Activated T-cell treated with anti-CD3 and anti-CD28 coated beads, Interleukin-2, amount 50 U/mL, for 4 hours (primary cell): ENCODE data around the gene SERPINA6. TPM values are rescaled to one million over a fixed set of nuclear protein-coding genes. Genes with fewer than 3 reads are reported as not detected.
"Not testable (repeated sequence)": the region's sequence is repeated elsewhere in the genome, so short reads cannot be mapped to it uniquely, and the experiment has no call there.

ENCODE experiments used
- ATAC-seq, 2 donors: fragments of 200-7000 bp; cut with Tn5 transposase; one replicate each; pipeline ENCODE4 v1.10.0; 2021
- DNase-seq: peaks from one replicate; pipeline ENCODE4 v3.0.0-alpha.2; 2020
- H3K27me3 Mint-ChIP-seq: one replicate; pipeline ENCODE4 v1.8.0; 2021; ENCODE audit warnings: low read depth, mixed read lengths
- H3K36me3 Mint-ChIP-seq: one replicate; pipeline ENCODE4 v1.8.0; 2022; ENCODE audit warnings: mixed read lengths; ENCODE audit not compliant: insufficient read depth
- H3K4me1 Mint-ChIP-seq: one replicate; pipeline ENCODE4 v1.8.0; 2021; ENCODE audit warnings: low read depth, mixed read lengths
- H3K4me3 Mint-ChIP-seq: one replicate; pipeline ENCODE4 v1.8.0; 2021; ENCODE audit warnings: mild to moderate bottlenecking, moderate library complexity, mixed read lengths
- H3K9me3 Mint-ChIP-seq: one replicate; pipeline ENCODE4 v1.8.0; 2021; ENCODE audit warnings: mixed read lengths
- total RNA-seq, 3 donors: library from RNA; stranded (reverse); gene quantifications; one replicate each; pipeline ENCODE4 v1.2.1, GENCODE V29; 2021

The SERPINA6 gene
- total RNA-seq, 3 donors from 2014 or later: not detected

DNA sequence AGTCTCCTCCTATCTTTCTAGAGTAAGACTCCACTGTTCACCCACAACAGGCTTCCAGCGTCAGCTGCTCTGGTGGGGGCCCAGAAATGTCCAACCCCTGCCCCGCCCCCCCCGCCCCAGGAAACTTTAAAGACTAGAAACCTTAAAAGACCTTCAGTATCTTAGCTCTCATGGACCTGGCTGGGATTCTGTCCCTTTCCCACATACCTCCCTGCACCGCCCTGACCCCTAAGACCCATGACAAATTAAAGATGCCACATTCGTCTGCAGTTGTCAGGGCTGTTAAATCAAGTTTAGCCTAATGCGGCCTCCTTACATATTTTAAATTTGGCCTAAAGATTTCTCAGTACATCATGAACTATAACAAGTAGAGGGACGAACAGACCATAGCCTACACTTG is 20.0 kb downstream of the SERPINA6 start:
- Mint-ChIP-seq H3K4me3 (no peak overlapping the region), H3K9me3 (peaks cover 7% of the 10 kb centered on the region), H3K27me3 (no peaks in the 10 kb centered on the region), H3K36me3 (no peaks in the 10 kb centered on the region), H3K4me1 (no peaks in the 10 kb centered on the region)
- ATAC-seq (no peak), DNase-seq (no peak)

DNA sequence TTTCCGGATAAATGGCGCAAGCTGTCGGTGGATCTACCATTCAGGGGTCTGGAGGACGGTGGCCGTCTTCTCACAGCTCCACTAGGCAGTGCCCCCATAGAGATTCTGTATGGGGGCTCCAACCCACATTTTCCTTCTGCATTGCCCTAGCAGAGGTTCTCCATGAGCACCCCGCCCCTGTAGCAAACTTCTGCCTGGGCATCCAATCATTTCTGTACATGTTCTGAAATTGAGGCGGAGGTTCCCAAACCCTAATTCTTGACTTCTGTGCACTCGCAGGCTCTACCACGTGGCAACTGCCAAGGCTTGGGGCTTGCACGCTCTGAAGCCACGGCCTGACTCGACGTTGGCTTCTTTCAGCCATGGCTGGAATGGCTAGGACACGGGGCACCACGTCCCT is 25.0 kb downstream of the SERPINA6 start:
- H3K36me3 Mint-ChIP-seq: no peaks in the 10 kb centered on the region
- no peak overlapping the region for H3K4me3 Mint-ChIP-seq

DNA sequence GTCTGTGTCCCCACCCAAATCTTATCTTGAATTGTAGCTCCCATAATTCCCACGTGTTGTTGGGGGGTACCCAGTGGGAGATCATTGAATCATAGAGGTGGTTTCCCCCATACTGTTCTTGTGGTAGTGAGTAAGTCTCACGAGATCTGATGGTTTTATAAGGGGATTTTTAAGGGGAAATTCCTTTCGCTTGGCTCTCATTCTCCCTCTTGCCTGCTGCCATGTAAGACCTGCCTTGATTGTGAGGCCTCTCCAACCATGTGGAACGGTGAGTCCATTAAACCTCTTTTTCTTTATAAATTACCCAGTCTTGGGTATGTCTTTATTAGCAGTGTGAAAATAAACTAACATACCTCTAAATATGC is 27.0 kb downstream of the SERPINA6 start:
- H3K9me3 Mint-ChIP-seq, DNase-seq, H3K36me3 Mint-ChIP-seq, H3K4me1 Mint-ChIP-seq, H3K27me3 Mint-ChIP-seq, H3K4me3 Mint-ChIP-seq: not testable (repeated sequence)
- ATAC-seq: peak; percentile 21 to 62

More for the DNA sequence above, 25.0 kb downstream of the SERPINA6 start:
- peaks cover 6% of the 10 kb centered on the region for H3K27me3 Mint-ChIP-seq
- ATAC-seq (no peak), DNase-seq (no peak)
- no peaks in the 10 kb centered on the region for H3K9me3 Mint-ChIP-seq
- H3K4me1 Mint-ChIP-seq: no peaks in the 10 kb centered on the region

DNA sequence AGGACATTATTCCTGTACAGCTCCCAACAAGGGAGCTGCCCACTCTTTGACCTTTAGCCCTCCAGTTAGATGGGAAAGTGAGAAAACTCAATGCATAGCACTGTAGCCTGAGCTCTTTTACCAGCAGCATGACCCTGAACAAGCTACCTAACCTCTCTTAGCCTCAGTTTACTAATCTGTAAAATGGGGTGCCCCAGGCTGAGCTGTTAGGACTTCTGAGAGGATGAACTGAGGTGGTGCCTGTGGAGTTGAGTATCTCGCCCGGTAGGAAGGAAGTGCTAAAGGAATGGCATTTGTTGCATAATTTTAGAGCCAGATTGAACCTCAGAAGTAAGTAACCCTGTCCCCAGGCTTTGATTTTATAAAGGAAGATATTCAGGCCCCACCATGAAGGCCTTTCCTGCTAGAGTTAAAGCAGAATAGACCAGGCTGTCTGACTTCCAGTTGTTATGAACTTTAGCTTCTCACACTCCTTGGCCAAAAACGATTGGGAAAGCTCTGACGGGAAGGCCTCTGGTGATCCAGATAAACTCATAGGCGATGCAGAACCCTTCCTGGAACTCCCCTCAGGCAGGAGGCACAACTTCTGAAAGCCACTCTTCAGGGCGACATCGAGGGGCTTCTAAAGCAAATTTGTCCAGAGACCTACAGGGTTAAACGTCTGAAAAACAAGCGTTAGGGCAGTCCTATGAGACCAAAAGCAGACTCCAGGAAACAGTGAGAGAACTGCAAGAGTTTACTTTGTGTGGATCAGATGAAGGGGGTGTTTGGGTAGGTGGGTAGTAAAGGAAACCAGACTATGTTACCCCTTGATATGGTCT is 27.6 kb downstream of the SERPINA6 start:
- no peaks in the 10 kb centered on the region for H3K36me3 Mint-ChIP-seq

DNA sequence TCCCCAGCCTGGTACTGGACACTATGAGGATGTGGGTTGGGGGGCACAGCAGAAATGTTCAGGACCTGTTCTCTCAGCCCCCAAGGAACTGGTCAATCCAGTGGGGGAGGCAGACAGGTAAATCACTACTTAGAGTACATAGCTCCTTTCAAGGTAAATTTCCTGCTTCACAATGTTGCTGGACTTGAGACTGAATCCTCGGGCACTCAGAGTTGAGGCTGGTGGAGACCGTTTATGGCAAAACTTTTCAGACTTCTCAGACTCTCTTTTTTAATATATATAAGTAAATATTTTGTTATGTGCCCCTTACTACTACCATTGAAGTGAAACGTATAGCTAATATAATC is 29.6 kb downstream of the SERPINA6 start:
- DNase-seq: no peak
- H3K4me1 Mint-ChIP-seq: no peaks in the 10 kb centered on the region
- H3K4me3 Mint-ChIP-seq: no peak overlapping the region
- H3K27me3 Mint-ChIP-seq: peaks cover 8% of the 10 kb centered on the region
- no peaks in the 10 kb centered on the region for H3K9me3 Mint-ChIP-seq
- ATAC-seq: no peak
- no peaks in the 10 kb centered on the region for H3K36me3 Mint-ChIP-seq

More for the DNA sequence above, 27.6 kb downstream of the SERPINA6 start:
- Mint-ChIP-seq H3K9me3 (no peaks in the 10 kb centered on the region), H3K4me3 (no peak overlapping the region), H3K4me1 (no peaks in the 10 kb centered on the region), H3K27me3 (peaks cover 8% of the 10 kb centered on the region)
- no peak for DNase-seq
- peak in 1 of 2 donors; percentile 23 for ATAC-seq

DNA sequence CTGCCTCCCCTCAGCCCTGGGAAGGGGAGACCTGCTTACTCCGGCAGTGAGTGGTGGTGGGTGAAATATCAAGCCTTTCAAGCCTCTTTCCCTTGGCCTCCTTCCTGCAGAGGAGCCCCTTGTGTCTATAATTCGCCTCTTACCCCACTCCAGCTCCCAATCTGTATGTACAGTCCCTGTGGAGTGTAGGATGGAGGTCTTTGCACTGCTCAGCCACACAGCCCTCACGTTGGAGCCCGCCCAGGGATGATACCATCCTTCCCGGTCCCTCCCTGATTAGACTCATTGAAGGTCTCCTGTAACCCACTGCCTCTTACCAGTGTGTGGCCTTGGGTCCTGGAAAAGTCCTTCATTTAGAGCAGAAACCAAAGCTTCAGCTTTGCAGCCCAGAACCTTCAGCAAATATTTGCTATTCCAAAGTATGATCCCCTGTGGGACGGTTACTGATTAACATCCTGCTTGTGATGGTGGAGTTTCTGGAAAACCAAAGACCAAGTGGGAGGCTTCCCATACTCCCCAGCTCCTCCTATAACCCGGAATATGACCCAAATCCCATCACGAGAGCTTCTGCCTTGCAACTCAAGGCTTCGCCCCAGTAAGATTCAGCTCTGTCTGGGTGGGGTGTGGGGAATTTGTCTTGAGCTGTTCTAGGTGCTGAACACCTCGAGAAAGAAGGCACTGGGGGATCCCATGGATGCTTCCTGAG is 30.1 kb downstream of the SERPINA6 start, which contains the start of gene SERPINA10:
TSS of gene SERPINA10 (minus strand) at position 397 of the 706 bp plus-strand sequence. CDS start 2,675 bp downstream, outside the sequence.
- H3K9me3 Mint-ChIP-seq: no peaks in the 10 kb centered on the region
- H3K36me3 Mint-ChIP-seq: no peaks in the 10 kb centered on the region
- peaks cover 8% of the 10 kb centered on the region for H3K27me3 Mint-ChIP-seq
- H3K4me3 Mint-ChIP-seq: no peak within 1 kb of the TSS
- DNase-seq: no peak
- H3K4me1 Mint-ChIP-seq: no peaks in the 10 kb centered on the region
- ATAC-seq: no peak

DNA sequence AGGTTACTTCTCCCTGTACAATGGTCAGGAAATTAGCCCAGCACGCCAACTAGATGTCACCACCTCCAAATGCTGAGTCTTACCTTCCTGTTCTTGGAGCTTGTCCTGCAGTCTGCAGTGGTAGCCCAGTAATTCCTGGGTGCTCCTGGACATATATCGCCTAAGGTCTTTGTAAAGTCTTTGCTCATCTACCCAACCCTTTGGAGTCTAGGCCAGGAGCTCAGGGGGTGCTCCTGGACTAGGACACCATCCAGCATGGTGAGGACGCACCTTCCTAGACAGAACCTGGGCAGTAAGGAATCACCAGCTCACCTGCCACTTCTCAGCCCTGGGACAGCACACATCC is 30.6 kb downstream of the SERPINA6 start:
- no peaks in the 10 kb centered on the region for H3K9me3 Mint-ChIP-seq
- H3K36me3 Mint-ChIP-seq: no peaks in the 10 kb centered on the region
- ATAC-seq (no peak), DNase-seq (no peak)
- no peaks in the 10 kb centered on the region for H3K4me1 Mint-ChIP-seq
- H3K4me3 Mint-ChIP-seq: no peak overlapping the region
- H3K27me3 Mint-ChIP-seq: peaks cover 8% of the 10 kb centered on the region

DNA sequence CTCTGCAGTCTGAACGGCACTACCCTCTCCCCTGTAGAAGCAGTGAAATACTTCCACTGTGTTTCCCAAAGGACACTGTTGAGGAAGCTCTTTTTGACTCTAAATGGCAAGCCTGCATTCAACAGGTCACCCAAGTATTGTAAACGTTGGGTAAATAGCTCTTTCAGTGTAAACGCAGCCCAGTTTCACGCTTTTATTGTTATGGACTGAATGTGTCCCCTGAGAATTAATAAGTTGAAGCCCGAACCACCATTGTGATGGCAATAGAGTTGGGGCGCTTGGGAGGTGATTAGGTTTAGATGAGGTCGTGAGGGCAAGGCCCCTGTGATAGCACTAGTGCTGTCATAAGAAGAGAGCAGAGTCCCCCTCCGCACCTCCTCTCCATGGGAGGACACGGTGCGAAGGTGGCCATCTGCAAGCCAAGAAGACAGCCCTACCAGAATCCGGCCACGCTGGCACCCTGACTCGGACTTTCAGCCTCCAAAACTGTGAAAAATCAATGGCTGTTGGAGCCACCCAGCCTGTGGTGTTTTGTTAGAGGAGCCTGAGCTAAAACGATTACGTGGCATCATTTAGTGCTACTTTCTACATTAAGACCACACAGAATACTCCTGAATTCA is 31.1 kb downstream of the SERPINA6 start:
- Mint-ChIP-seq H3K27me3 (peaks cover 10% of the 10 kb centered on the region), H3K4me3 (no peak overlapping the region)
- ATAC-seq: no peak

DNA sequence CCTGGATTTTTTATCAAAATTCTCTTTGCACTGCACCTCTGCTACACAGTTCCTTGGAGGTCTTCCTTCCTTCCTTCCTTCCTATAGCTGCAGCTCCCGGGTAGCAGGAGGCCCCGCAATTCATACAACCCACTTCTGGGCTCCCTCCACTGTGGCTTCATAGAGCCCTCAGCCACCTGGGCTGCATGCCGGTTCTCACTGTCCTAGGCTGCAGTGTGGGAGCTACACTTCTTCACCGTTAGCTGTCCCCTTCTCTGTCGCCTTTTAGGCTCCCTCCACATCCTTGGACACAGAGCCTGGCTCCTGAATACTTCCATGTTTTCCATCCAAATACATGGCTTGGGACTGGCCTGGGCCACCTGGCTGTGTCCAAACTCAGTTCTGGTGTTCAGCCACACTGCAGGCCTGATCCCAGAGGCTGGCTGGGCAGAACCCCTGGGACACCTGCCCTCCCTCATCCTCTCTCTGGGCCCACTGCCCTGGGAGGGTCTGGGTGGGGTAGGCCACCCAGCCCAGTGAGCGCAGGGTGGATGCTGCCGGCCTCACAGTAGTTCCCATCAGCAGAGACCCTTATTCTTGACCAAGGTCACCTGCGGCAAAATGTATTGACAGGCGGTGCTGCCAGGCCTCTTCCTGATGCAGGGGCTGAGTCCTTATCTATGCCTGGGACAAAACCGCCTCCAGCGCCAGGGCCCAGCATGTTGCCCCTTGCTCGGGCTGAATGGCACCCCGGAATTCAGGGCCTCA is 31.8 kb downstream of the SERPINA6 start:
- H3K36me3 Mint-ChIP-seq: no peaks in the 10 kb centered on the region

More for the DNA sequence above, 31.1 kb downstream of the SERPINA6 start:
- Mint-ChIP-seq H3K9me3 (no peaks in the 10 kb centered on the region), H3K4me1 (no peaks in the 10 kb centered on the region), H3K36me3 (no peaks in the 10 kb centered on the region)
- no peak for DNase-seq

DNA sequence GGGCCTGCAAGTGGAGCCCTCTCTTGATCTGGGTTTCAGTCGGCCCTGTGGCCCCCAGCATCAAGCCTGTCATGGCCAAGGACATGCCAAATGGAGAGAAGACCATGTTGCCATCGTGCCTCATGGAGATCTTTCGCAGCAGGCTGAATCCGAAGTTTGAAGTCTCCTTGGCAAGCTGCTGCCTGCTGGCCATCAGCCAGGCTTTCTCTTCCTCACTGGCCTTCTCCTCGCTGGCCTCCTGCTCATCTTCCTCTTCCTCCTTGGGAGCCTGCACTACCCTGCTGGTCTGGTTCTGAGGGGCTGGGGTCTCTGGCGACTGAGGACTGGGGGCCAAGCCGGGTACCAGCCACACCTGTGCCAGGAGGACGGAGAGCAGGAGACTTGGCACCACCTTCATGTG is 32.9 kb downstream of the SERPINA6 start:
- no peaks in the 10 kb centered on the region for H3K4me1 Mint-ChIP-seq
- ATAC-seq: no peak
- no peak for DNase-seq
- H3K27me3 Mint-ChIP-seq: peaks cover 6% of the 10 kb centered on the region
- no peak overlapping the region for H3K4me3 Mint-ChIP-seq
- no peaks in the 10 kb centered on the region for H3K9me3 Mint-ChIP-seq
- H3K36me3 Mint-ChIP-seq: no peaks in the 10 kb centered on the region

More for the DNA sequence above, 31.8 kb downstream of the SERPINA6 start:
- Mint-ChIP-seq H3K4me1 (no peaks in the 10 kb centered on the region), H3K4me3 (no peak overlapping the region), H3K27me3 (peaks cover 8% of the 10 kb centered on the region), H3K9me3 (no peaks in the 10 kb centered on the region)
- DNase-seq (no peak), ATAC-seq (no peak)

DNA sequence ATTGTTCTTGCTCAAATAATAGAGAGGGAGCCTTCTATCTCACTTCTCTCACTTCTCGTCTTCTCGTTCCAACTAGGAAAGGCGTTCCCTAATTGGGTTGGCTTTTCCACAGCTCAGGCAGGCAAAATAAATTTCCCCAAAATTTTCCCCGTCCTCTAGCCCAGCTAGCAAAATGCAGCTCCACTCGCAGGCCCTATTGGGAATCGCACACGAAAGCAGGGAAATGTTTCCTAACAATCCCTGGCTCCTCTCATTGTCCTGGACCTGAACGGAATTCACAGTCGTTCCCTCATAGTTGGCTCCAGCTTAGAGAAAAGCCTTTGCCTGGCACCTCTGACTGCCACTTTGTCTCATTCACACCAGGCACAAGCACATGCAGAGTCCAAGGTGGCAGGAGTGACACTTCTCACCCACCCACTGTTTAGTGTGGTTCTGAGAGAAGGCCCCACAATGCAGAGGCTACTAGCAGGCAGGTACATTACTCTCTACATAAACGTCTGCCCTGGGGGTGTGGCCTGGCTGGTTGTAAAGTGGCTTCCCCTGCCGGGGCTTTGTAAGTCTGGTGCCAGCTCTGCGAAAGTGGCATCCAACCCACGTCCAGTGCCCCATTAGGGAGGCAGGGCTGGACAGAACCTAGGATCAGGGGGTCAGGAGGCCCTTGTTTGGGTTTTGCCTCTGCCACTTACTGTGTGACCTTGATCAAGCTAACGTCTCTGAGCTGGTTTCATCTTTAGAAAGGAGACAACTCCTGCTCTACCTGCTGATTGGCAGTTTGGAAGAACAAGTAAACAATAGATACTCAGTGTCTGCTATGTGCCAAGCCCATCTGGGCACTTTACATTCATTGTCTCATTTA is 34.3 kb downstream of the SERPINA6 start:
- ATAC-seq (no peak), DNase-seq (no peak)
- Mint-ChIP-seq H3K27me3 (peaks cover 3% of the 10 kb centered on the region), H3K36me3 (no peaks in the 10 kb centered on the region), H3K9me3 (no peaks in the 10 kb centered on the region), H3K4me1 (no peaks in the 10 kb centered on the region), H3K4me3 (no peak overlapping the region)

DNA sequence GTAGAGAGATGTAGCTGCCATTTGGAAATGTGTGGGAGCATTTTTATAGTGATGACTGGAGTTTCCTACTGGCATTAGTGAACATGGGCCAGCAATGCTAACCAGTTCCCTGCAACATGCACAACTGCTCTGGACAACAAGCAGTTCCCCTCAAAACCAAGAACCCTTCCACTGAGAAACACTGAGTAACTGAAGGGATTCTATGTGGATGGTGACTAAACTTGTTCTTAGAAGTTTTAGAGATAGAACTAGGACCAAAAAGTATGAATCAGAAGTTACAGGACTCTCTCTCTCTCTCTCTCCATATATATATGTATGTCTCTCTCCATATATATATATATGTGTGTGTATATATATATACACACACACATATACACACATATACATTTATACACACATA is 38.0 kb downstream of the SERPINA6 start:
- Mint-ChIP-seq H3K27me3 (peaks cover 1% of the 10 kb centered on the region), H3K9me3 (no peaks in the 10 kb centered on the region), H3K4me1 (no peaks in the 10 kb centered on the region), H3K4me3 (no peak overlapping the region), H3K36me3 (no peaks in the 10 kb centered on the region)
- DNase-seq (no peak), ATAC-seq (no peak)

DNA sequence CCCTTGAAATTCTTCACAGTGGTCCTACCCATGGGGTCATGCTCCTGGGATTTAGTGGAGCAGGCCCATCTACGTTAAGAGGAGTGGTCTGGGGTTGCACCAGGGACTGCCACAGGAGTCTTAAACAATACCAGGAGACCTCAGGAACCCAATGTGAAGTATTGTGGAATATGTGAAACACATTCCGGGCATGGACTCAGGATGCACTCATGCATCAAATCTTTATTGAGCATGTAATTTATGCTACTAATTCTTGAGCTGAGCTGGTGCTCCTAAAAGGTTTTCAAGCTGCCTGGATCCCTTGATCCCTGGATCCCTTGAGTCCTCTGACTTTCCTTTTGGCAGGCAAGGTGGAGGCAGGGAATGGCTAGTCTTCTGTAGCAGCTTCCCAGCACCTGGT is 38.9 kb downstream of the SERPINA6 start:
- Mint-ChIP-seq H3K36me3 (no peaks in the 10 kb centered on the region), H3K4me1 (no peaks in the 10 kb centered on the region), H3K9me3 (no peaks in the 10 kb centered on the region), H3K4me3 (no peak overlapping the region), H3K27me3 (peaks cover 1% of the 10 kb centered on the region)
- DNase-seq (no peak), ATAC-seq (no peak)
